ENCODE data around the gene DNMT3B. TPM values are rescaled to one million over a fixed set of nuclear protein-coding genes. Genes with fewer than 3 reads are reported as not detected.

Gene DNMT3B
- total and polyA plus RNA-seq, 2 donors (not counting 1 experiment from before 2014, with no cell fraction given), result 0.15 to 0.47 TPM

- Histone ChIP-seq H3K27ac (ENCODE audit: low read length in 2 of 2) (no peak overlapping the region), H3K79me2 (ENCODE audit: control insufficient read depth, insufficient read depth, low read length) (no peaks in the 10 kb centered on the region), H3K9me3 (ENCODE audit: control extremely low read depth in 1 of 3, control insufficient read depth in 2 of 3, insufficient read depth in 1 of 3, low read length in 2 of 3) (no peaks in the 10 kb centered on the region), H3K4me2 (replicated peaks; ENCODE audit: low read depth, low read length, poor library complexity, severe bottlenecking) (no peak overlapping the region), H2AFZ (ENCODE audit: insufficient read depth, low read depth, low read length, poor library complexity, severe bottlenecking) (no peak overlapping the region), H3K4me3 (ENCODE audit: control extremely low read depth in 1 of 5, extremely low read depth in 1 of 5, insufficient read depth in 1 of 5, low read depth in 2 of 5, low read length in 4 of 5) (no peak overlapping the region), H3K9ac (ENCODE audit: low read length) (no peak overlapping the region), H4K20me1 (ENCODE audit: control insufficient read depth, insufficient read depth, low read length, poor library complexity, severe bottlenecking) (no peaks in the 10 kb centered on the region), H3K36me3 (replicated peaks in 1 of 2; ENCODE audit: control extremely low read depth in 1 of 2, control insufficient read depth in 1 of 2, extremely low read depth in 1 of 2, insufficient read depth in 2 of 2, low read length in 1 of 2) (no peaks in the 10 kb centered on the region), H3K4me1 (ENCODE audit: control insufficient read depth in 2 of 2, insufficient read depth in 2 of 2, low read length in 2 of 2) (no peaks in the 10 kb centered on the region), H3K27me3 (replicated peaks in 1 of 4; ENCODE audit: control extremely low read depth in 1 of 4, control insufficient read depth in 3 of 4, insufficient read depth in 4 of 4, low read length in 3 of 4) (no peaks in the 10 kb centered on the region)
- DNase-seq (no peak), ATAC-seq (ENCODE audit: low read depth) (no peak)
- Mint-ChIP-seq H3K27ac (no peak overlapping the region), H3K4me1 (no peaks in the 10 kb centered on the region), H3K9me3 (ENCODE audit: insufficient read depth) (no peaks in the 10 kb centered on the region), H3K27me3 (no peaks in the 10 kb centered on the region), H3K4me3 (no peak overlapping the region)
- ChIA-PET POLR2A (no interaction called here), CTCF (no interaction called here)
- WGBS (ENCODE audit: insufficient coverage), result 84% methylated on average over 4 of the region's 10 CpGs
- intact Hi-C loops (cut with micrococcal nuclease), result no loop called here
- TF ChIP-seq CTCF (IDR thresholded peaks at IDR 0.05), result no peak
These were observed 9.5 kb upstream of the DNMT3B start for GRCh38 chr20:32752458-32753250.

GRCh38 chr20:32753731-32754130 lies 8.5 kb upstream of the DNMT3B start:
- H3K79me2 ChIP-seq (ENCODE audit: control insufficient read depth, insufficient read depth, low read length), result no peaks in the 10 kb centered on the region
- POLR2A ChIA-PET, result interaction anchor here (0.6 kb wide), 1 partner anchor 13 kb away, joined by 3 read pairs; no protein-coding TSS in a partner anchor
- H3K9me3 ChIP-seq (ENCODE audit: control extremely low read depth in 1 of 3, control insufficient read depth in 2 of 3, insufficient read depth in 1 of 3, low read length in 2 of 3), result no peaks in the 10 kb centered on the region
- H3K27ac ChIP-seq (ENCODE audit: low read length in 2 of 2), result no peak overlapping the region
- CTCF ChIA-PET, result no interaction called here
- DNase-seq, result no peak
- Mint-ChIP-seq H3K4me3 (no peak overlapping the region), H3K9me3 (ENCODE audit: insufficient read depth) (no peaks in the 10 kb centered on the region), H3K27ac (no peak overlapping the region), H3K27me3 (no peaks in the 10 kb centered on the region), H3K4me1 (no peaks in the 10 kb centered on the region)
- no peak for ATAC-seq (ENCODE audit: low read depth)
- no peak overlapping the region for H3K9ac ChIP-seq (ENCODE audit: low read length)
- TF ChIP-seq CTCF (IDR thresholded peaks at IDR 0.05), result no peak
- no peak for TF ChIP-seq EZH2 (IDR thresholded peaks at IDR 0.05; ENCODE audit: borderline replicate concordance, insufficient read depth, low read depth, low read length, poor library complexity, severe bottlenecking)
- intact Hi-C loops (cut with micrococcal nuclease), result no loop called here
- no peak overlapping the region for H3K4me3 ChIP-seq (ENCODE audit: control extremely low read depth in 1 of 5, extremely low read depth in 1 of 5, insufficient read depth in 1 of 5, low read depth in 2 of 5, low read length in 4 of 5)
- H2AFZ ChIP-seq (ENCODE audit: insufficient read depth, low read depth, low read length, poor library complexity, severe bottlenecking), result no peak overlapping the region
- no peaks in the 10 kb centered on the region for H3K4me1 ChIP-seq (ENCODE audit: control insufficient read depth in 2 of 2, insufficient read depth in 2 of 2, low read length in 2 of 2)
- H3K27me3 ChIP-seq (replicated peaks in 1 of 4; ENCODE audit: control extremely low read depth in 1 of 4, control insufficient read depth in 3 of 4, insufficient read depth in 4 of 4, low read length in 3 of 4), result no peaks in the 10 kb centered on the region
- no peaks in the 10 kb centered on the region for H4K20me1 ChIP-seq (ENCODE audit: control insufficient read depth, insufficient read depth, low read length, poor library complexity, severe bottlenecking)
- WGBS (ENCODE audit: insufficient coverage), result 91% methylated on average over 4 of the region's 4 CpGs
- H3K36me3 ChIP-seq (replicated peaks in 1 of 2; ENCODE audit: control extremely low read depth in 1 of 2, control insufficient read depth in 1 of 2, extremely low read depth in 1 of 2, insufficient read depth in 2 of 2, low read length in 1 of 2), result no peaks in the 10 kb centered on the region
- no peak overlapping the region for H3K4me2 ChIP-seq (replicated peaks; ENCODE audit: low read depth, low read length, poor library complexity, severe bottlenecking)
